Measurements from ENCODE around the gene CRACDL. TPM values are rescaled to one million over a fixed set of nuclear protein-coding genes. Genes with fewer than 3 reads are reported as not detected.

Gene CRACDL
- total RNA-seq, 5 donors from 2014 or later (not counting 1 experiment from before 2014, with no cell fraction given) = 0.23 to 2.0 (median 1.7) TPM

DNA sequence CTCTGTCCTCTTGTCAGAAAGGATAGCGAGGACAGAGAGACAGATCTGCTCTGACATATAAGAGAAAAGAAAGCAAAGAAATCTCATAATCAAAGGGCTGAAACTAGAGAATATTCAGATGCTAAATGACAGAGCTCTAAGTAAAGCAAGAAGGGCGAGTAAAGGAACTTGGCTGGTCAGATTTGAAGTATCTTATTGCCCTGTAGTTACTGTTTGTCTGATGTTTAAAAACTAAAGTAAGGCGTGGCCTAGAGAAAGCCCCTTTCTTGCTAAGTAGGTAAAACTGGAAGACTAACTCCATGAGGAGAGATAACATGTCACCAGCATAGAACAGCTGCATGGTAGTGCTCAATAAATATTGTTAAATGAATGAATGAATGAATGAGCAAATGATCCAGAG lies 70.0 kb downstream of the CRACDL start:
- 67% methylated on average over 2 of the region's 3 CpGs for WGBS (ENCODE audit: insufficient coverage)
- Mint-ChIP-seq H3K27ac (no peak overlapping the region), H3K4me3 (no peak overlapping the region), H3K4me1 (peaks cover 0 to 4% (median 0%) of the 10 kb centered on the region in 3 donors), H3K27me3 (peaks cover 0 to 4% of the 10 kb centered on the region in 2 donors), H3K36me3 (peaks cover 7% of the 10 kb centered on the region), H3K9me3 (peaks cover 13 to 23% (median 15%) of the 10 kb centered on the region in 3 donors)
- H3K27me3 ChIP-seq (replicated peaks in 1 of 2; ENCODE audit: control insufficient read depth in 2 of 2, extremely low read depth in 1 of 2, insufficient read depth in 2 of 2, low read length in 1 of 2) = peaks cover 0 to 12% of the 10 kb centered on the region in 2 experiments
- H3K36me3 ChIP-seq (ENCODE audit: control insufficient read depth in 2 of 2, extremely low read depth in 1 of 2, insufficient read depth in 1 of 2, low read length in 1 of 2) = no peaks in the 10 kb centered on the region
- peaks cover 4% of the 10 kb centered on the region for H3K9me3 ChIP-seq
- ChIA-PET CTCF (interaction anchor here in 1 of 2 donors (0.7 kb wide), 1 partner anchor 8 kb away, joined by 6 read pairs; no protein-coding TSS in a partner anchor), POLR2A (no interaction called here)
- no peak overlapping the region for H3K4me3 ChIP-seq (ENCODE audit: control insufficient read depth in 1 of 2, extremely low read depth in 1 of 2, low read length in 1 of 2)
- DNase-seq (no peak), ATAC-seq (replicated peaks in 1 of 4) (no peak)
- no peak overlapping the region for H3K27ac ChIP-seq (ENCODE audit: low read length)
- H3K4me1 ChIP-seq (ENCODE audit: control insufficient read depth in 1 of 2, extremely low read depth in 1 of 2, insufficient read depth in 2 of 2, low read length in 2 of 2) = peaks cover 0 to 11% of the 10 kb centered on the region in 2 experiments

- Histone ChIP-seq H3K9me3 (peaks cover 14% of the 10 kb centered on the region), H3K36me3 (ENCODE audit: control insufficient read depth in 2 of 2, extremely low read depth in 1 of 2, insufficient read depth in 1 of 2, low read length in 1 of 2) (no peaks in the 10 kb centered on the region), H3K4me1 (ENCODE audit: control insufficient read depth in 1 of 2, extremely low read depth in 1 of 2, insufficient read depth in 2 of 2, low read length in 2 of 2) (no peaks in the 10 kb centered on the region), H3K4me3 (ENCODE audit: control insufficient read depth in 1 of 2, extremely low read depth in 1 of 2, low read length in 1 of 2) (no peak overlapping the region), H3K27ac (ENCODE audit: low read length) (no peak overlapping the region), H3K27me3 (replicated peaks in 1 of 2; ENCODE audit: control insufficient read depth in 2 of 2, extremely low read depth in 1 of 2, insufficient read depth in 2 of 2, low read length in 1 of 2) (no peaks in the 10 kb centered on the region)
- Mint-ChIP-seq H3K9me3 (peaks cover 23 to 61% (median 36%) of the 10 kb centered on the region in 3 donors), H3K4me3 (no peak overlapping the region), H3K36me3 (peaks cover 11% of the 10 kb centered on the region), H3K27me3 (peaks cover 8% of the 10 kb centered on the region in 2 donors), H3K27ac (no peak overlapping the region), H3K4me1 (no peaks in the 10 kb centered on the region)
- ChIA-PET POLR2A (no interaction called here), CTCF (no interaction called here)
- ATAC-seq (replicated peaks in 1 of 4) (no peak), DNase-seq (no peak)
- WGBS (ENCODE audit: insufficient coverage) = 83% methylated on average over 1 of the region's 1 CpG
Measured at GRCh38 chr2:98861601-98862000, 74.4 kb downstream of the CRACDL start.

DNA sequence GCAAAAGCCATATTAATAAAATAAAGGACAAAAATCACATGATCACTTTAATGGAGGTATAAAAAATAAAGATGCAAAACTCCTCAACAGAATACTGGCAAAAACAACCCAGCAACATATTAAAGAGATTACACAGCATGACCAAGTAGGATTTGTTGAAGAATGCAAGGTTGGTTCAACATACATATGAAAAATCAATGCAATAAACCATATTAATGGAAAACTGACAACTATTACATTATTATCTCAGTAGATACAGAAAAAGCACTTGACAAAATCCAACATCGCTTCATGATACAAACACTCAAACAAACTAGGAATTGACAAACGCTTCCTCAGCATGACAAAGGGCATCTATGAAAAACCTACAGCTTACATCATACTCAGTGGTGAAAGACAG lies 76.7 kb downstream of the CRACDL start:
- Mint-ChIP-seq H3K4me3 (no peak overlapping the region), H3K27me3 (peaks cover 4 to 14% of the 10 kb centered on the region in 2 donors), H3K27ac (no peak overlapping the region), H3K9me3 (peaks cover 27 to 79% (median 47%) of the 10 kb centered on the region in 3 donors), H3K4me1 (no peaks in the 10 kb centered on the region), H3K36me3 (peaks cover 21% of the 10 kb centered on the region)
- Histone ChIP-seq H3K4me3 (ENCODE audit: control insufficient read depth in 1 of 2, extremely low read depth in 1 of 2, low read length in 1 of 2) (no peak overlapping the region), H3K4me1 (ENCODE audit: control insufficient read depth in 1 of 2, extremely low read depth in 1 of 2, insufficient read depth in 2 of 2, low read length in 2 of 2) (no peaks in the 10 kb centered on the region), H3K27me3 (replicated peaks in 1 of 2; ENCODE audit: control insufficient read depth in 2 of 2, extremely low read depth in 1 of 2, insufficient read depth in 2 of 2, low read length in 1 of 2) (peaks cover 0 to 3% of the 10 kb centered on the region in 2 experiments), H3K27ac (ENCODE audit: low read length) (no peak overlapping the region), H3K36me3 (ENCODE audit: control insufficient read depth in 2 of 2, extremely low read depth in 1 of 2, insufficient read depth in 1 of 2, low read length in 1 of 2) (no peaks in the 10 kb centered on the region), H3K9me3 (peaks cover 15% of the 10 kb centered on the region)
- DNase-seq (no peak), ATAC-seq (replicated peaks in 1 of 4) (no peak)
- 88% methylated on average over 1 of the region's 2 CpGs for WGBS (ENCODE audit: insufficient coverage)
- POLR2A ChIA-PET = no interaction called here
- CTCF ChIA-PET = no interaction called here

- ATAC-seq (replicated peaks in 1 of 4) = no peak
- Histone ChIP-seq H3K4me1 (ENCODE audit: control insufficient read depth in 1 of 2, extremely low read depth in 1 of 2, insufficient read depth in 2 of 2, low read length in 2 of 2) (no peaks in the 10 kb centered on the region), H3K36me3 (ENCODE audit: control insufficient read depth in 2 of 2, extremely low read depth in 1 of 2, insufficient read depth in 1 of 2, low read length in 1 of 2) (no peaks in the 10 kb centered on the region), H3K27ac (ENCODE audit: low read length) (no peak overlapping the region), H3K27me3 (replicated peaks in 1 of 2; ENCODE audit: control insufficient read depth in 2 of 2, extremely low read depth in 1 of 2, insufficient read depth in 2 of 2, low read length in 1 of 2) (peaks cover 0 to 3% of the 10 kb centered on the region in 2 experiments), H3K4me3 (ENCODE audit: control insufficient read depth in 1 of 2, extremely low read depth in 1 of 2, low read length in 1 of 2) (no peak overlapping the region), H3K9me3 (peaks cover 15% of the 10 kb centered on the region)
- Mint-ChIP-seq H3K4me1 (peaks cover 0 to 6% (median 2%) of the 10 kb centered on the region in 3 donors), H3K4me3 (no peak overlapping the region), H3K27me3 (peaks cover 4 to 24% of the 10 kb centered on the region in 2 donors), H3K27ac (no peak overlapping the region), H3K36me3 (peaks cover 14% of the 10 kb centered on the region), H3K9me3 (peaks cover 17 to 63% (median 36%) of the 10 kb centered on the region in 3 donors)
- POLR2A ChIA-PET = no interaction called here
- CTCF ChIA-PET = no interaction called here
- DNase-seq = no peak
- WGBS (ENCODE audit: insufficient coverage) = no CpG with 5 or more reads among the region's 1 CpG
Measured at GRCh38 chr2:98857001-98857400, 79.0 kb downstream of the CRACDL start.

- peaks cover 0 to 6% (median 2%) of the 10 kb centered on the region in 3 donors for H3K4me1 Mint-ChIP-seq
- peaks cover 13% of the 10 kb centered on the region for H3K36me3 Mint-ChIP-seq
- H3K4me1 ChIP-seq (ENCODE audit: control insufficient read depth in 1 of 2, extremely low read depth in 1 of 2, insufficient read depth in 2 of 2, low read length in 2 of 2) = no peaks in the 10 kb centered on the region
- DNase-seq (no peak), ATAC-seq (replicated peaks in 1 of 4) (no peak)
- WGBS (ENCODE audit: insufficient coverage) = no CpG with 5 or more reads among the region's 5 CpGs
- H3K4me3 Mint-ChIP-seq = no peak overlapping the region
- peaks cover 0 to 14% of the 10 kb centered on the region in 2 experiments for H3K27me3 ChIP-seq (replicated peaks in 1 of 2; ENCODE audit: control insufficient read depth in 2 of 2, extremely low read depth in 1 of 2, insufficient read depth in 2 of 2, low read length in 1 of 2)
- H3K27ac Mint-ChIP-seq = no peak overlapping the region
- H3K9me3 ChIP-seq = peaks cover 10% of the 10 kb centered on the region
- CTCF ChIA-PET = no interaction called here
- H3K4me3 ChIP-seq (ENCODE audit: control insufficient read depth in 1 of 2, extremely low read depth in 1 of 2, low read length in 1 of 2) = no peak overlapping the region
- H3K27me3 Mint-ChIP-seq = peaks cover 11 to 42% of the 10 kb centered on the region in 2 donors
- POLR2A ChIA-PET = no interaction called here
- H3K9me3 Mint-ChIP-seq = peaks cover 11 to 44% (median 23%) of the 10 kb centered on the region in 3 donors
- H3K36me3 ChIP-seq (ENCODE audit: control insufficient read depth in 2 of 2, extremely low read depth in 1 of 2, insufficient read depth in 1 of 2, low read length in 1 of 2) = no peaks in the 10 kb centered on the region
- H3K27ac ChIP-seq (ENCODE audit: low read length) = no peak overlapping the region
Measured at GRCh38 chr2:98854682-98855081, 81.3 kb downstream of the CRACDL start.

DNA sequence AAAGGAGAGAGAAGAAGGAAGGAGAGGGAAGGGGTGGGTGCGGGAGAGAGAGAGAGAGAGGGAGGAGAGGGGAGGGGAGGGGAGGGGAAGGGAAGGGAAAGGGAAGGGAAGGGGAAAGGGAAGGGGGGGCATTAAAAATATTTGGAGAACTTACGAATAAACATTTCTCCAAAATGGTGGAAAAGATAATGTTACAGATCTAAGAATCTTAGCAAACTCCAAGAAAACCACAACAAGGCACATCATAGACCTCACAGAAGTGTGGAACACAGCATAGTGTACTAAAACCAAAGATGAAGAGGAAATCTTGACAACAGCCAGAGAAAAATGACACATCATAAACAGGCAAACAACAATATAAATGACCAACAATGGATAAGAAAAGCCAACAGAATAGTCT lies 83.1 kb downstream of the CRACDL start:
- Histone ChIP-seq H3K27ac (ENCODE audit: low read length) (no peak overlapping the region), H3K27me3 (replicated peaks in 1 of 2; ENCODE audit: control insufficient read depth in 2 of 2, extremely low read depth in 1 of 2, insufficient read depth in 2 of 2, low read length in 1 of 2) (peaks cover 0 to 26% of the 10 kb centered on the region in 2 experiments), H3K9me3 (peaks cover 4% of the 10 kb centered on the region), H3K4me1 (ENCODE audit: control insufficient read depth in 1 of 2, extremely low read depth in 1 of 2, insufficient read depth in 2 of 2, low read length in 2 of 2) (no peaks in the 10 kb centered on the region), H3K4me3 (ENCODE audit: control insufficient read depth in 1 of 2, extremely low read depth in 1 of 2, low read length in 1 of 2) (no peak overlapping the region), H3K36me3 (ENCODE audit: control insufficient read depth in 2 of 2, extremely low read depth in 1 of 2, insufficient read depth in 1 of 2, low read length in 1 of 2) (no peaks in the 10 kb centered on the region)
- H3K36me3 Mint-ChIP-seq = peaks cover 13% of the 10 kb centered on the region
- peaks cover 8 to 28% (median 16%) of the 10 kb centered on the region in 3 donors for H3K9me3 Mint-ChIP-seq
- POLR2A ChIA-PET = no interaction called here
- CTCF ChIA-PET = no interaction called here
- no peak for ATAC-seq (replicated peaks in 1 of 4)
- H3K27me3 Mint-ChIP-seq = peaks cover 11 to 49% of the 10 kb centered on the region in 2 donors
- H3K27ac Mint-ChIP-seq = no peak overlapping the region
- 83% methylated on average over 1 of the region's 2 CpGs for WGBS (ENCODE audit: insufficient coverage)
- DNase-seq = no peak
- peaks cover 0 to 6% (median 2%) of the 10 kb centered on the region in 3 donors for H3K4me1 Mint-ChIP-seq
- H3K4me3 Mint-ChIP-seq = no peak overlapping the region

DNA sequence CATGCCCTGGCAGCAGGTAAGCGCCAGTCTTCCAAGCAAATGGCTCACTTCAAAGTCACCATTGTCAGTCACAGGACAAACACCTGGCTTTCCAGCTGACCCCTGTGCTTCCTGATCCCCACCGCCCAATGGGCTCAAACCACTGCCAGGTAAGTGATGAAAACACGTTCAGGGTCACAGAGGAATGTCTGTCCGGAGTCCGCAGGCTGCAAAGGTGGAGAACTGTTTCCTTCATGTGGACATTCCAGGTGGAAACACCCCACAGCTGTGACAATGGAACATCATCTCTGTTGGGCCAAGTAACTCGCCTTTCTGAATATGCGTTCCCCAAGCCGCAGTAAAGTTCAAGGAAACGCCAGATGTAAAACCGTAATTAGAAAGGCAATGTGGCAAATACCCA lies 86.0 kb downstream of the CRACDL start:
- Histone ChIP-seq H3K27me3 (replicated peaks in 1 of 2; ENCODE audit: control insufficient read depth in 2 of 2, extremely low read depth in 1 of 2, insufficient read depth in 2 of 2, low read length in 1 of 2) (peaks cover 0 to 31% of the 10 kb centered on the region in 2 experiments), H3K27ac (ENCODE audit: low read length) (no peak overlapping the region), H3K36me3 (ENCODE audit: control insufficient read depth in 2 of 2, extremely low read depth in 1 of 2, insufficient read depth in 1 of 2, low read length in 1 of 2) (no peaks in the 10 kb centered on the region), H3K9me3 (no peaks in the 10 kb centered on the region), H3K4me1 (ENCODE audit: control insufficient read depth in 1 of 2, extremely low read depth in 1 of 2, insufficient read depth in 2 of 2, low read length in 2 of 2) (no peaks in the 10 kb centered on the region), H3K4me3 (ENCODE audit: control insufficient read depth in 1 of 2, extremely low read depth in 1 of 2, low read length in 1 of 2) (no peak overlapping the region)
- Mint-ChIP-seq H3K27me3 (peaks cover 7 to 45% of the 10 kb centered on the region in 2 donors), H3K9me3 (peaks cover 0 to 5% (median 0%) of the 10 kb centered on the region in 3 donors), H3K27ac (no peak overlapping the region), H3K4me1 (peaks cover 0 to 6% (median 2%) of the 10 kb centered on the region in 3 donors), H3K36me3 (peaks cover 6% of the 10 kb centered on the region), H3K4me3 (no peak overlapping the region)
- ChIA-PET CTCF (no interaction called here), POLR2A (no interaction called here)
- DNase-seq (no peak), ATAC-seq (replicated peaks in 1 of 4) (no peak)
- WGBS (ENCODE audit: insufficient coverage) = 83% methylated on average over 10 of the region's 10 CpGs

All from T-cell (primary cell).